Uterus (tissue), 2 donors: ENCODE results near the gene MTMR2.

Experiments used
- POLR2A ChIP-seq, 2 donors: fragments of 450-650 bp; IDR thresholded peaks; one replicate each; pipeline ENCODE4 v1.6.1; 2016; ENCODE audit warnings: antibody characterized with exemption in 2 of 2, mild to moderate bottlenecking in 1 of 2, moderate library complexity in 1 of 2
- TF ChIP-seq, protein P1 (sequence below), 4 experiments: fragments of 200-600 bp in 2 of 4; fragments of 450-650 bp in 2 of 4; sonication (generic) in 2 of 4; IDR thresholded peaks; one replicate each; pipeline ENCODE4 v1.5.1; 2016 to 2019; ENCODE audit warnings: antibody characterized with exemption in 4 of 4, mild to moderate bottlenecking in 2 of 4, moderate library complexity in 1 of 4

DNA sequence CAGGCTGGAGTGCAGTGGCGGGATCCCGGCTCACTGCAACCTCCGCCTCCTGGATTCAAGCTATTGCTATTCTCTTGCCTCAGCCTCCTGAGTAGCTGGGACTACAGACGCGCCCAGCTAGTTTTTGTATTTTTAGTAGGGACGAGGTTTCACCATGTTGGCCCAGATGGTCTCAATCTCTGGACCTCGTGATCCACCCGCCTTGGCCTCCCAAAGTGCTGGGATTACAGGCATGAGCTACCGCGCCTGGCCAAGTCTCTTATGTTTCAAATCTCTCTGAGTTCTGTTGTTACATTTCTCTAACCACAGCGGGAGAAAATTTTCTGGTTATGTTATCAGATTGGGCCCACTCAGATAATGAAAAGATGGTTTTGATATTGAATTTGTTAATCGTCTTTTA, 123.5 kb downstream of the MTMR2 start:
- TF ChIP-seq, protein P1, sequence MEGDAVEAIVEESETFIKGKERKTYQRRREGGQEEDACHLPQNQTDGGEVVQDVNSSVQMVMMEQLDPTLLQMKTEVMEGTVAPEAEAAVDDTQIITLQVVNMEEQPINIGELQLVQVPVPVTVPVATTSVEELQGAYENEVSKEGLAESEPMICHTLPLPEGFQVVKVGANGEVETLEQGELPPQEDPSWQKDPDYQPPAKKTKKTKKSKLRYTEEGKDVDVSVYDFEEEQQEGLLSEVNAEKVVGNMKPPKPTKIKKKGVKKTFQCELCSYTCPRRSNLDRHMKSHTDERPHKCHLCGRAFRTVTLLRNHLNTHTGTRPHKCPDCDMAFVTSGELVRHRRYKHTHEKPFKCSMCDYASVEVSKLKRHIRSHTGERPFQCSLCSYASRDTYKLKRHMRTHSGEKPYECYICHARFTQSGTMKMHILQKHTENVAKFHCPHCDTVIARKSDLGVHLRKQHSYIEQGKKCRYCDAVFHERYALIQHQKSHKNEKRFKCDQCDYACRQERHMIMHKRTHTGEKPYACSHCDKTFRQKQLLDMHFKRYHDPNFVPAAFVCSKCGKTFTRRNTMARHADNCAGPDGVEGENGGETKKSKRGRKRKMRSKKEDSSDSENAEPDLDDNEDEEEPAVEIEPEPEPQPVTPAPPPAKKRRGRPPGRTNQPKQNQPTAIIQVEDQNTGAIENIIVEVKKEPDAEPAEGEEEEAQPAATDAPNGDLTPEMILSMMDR (IDR thresholded peaks at IDR 0.05): no peak
- TF ChIP-seq POLR2A (IDR thresholded peaks at IDR 0.05): no peak
